Gastrocnemius medialis (tissue), 4 donors: ENCODE measurements around the gene CTNNB1.

Source experiments
- CTCF ChIP-seq, 5 experiments: fragments of 450-650 bp in 3 of 5; fragments of 200-600 bp in 2 of 5; sonication (generic) in 2 of 5; IDR thresholded peaks in 4 of 5; conservative IDR thresholded peaks in 1 of 5; 1 replicate in 4 of 5; 2 replicates in 1 of 5; pipeline ENCODE4 v1.5.1; 2016 to 2019; ENCODE audit warnings: antibody characterized with exemption in 5 of 5, mild to moderate bottlenecking in 3 of 5, moderate library complexity in 3 of 5
- POLR2A ChIP-seq, 2 donors: fragments of 450-650 bp; IDR thresholded peaks; one replicate each; pipeline ENCODE4 v1.6.1; 2017; ENCODE audit warnings: antibody characterized with exemption in 2 of 2, mild to moderate bottlenecking in 2 of 2, moderate library complexity in 2 of 2

GRCh38 chr3:41163421-41163820, 35.9 kb upstream of the CTNNB1 start:
- TF ChIP-seq POLR2A (IDR thresholded peaks at IDR 0.05) (no peak), CTCF (IDR thresholded peaks at IDR 0.05 in 4 of 5, conservative IDR thresholded peaks at IDR 0.05 in 1 of 5) (no peak)
